HCT116 (cell line): Measurements from ENCODE around the gene TCHP. TPM values are rescaled to one million over a fixed set of nuclear protein-coding genes. Genes with fewer than 3 reads are reported as not detected.

ENCODE experiments used
- ATAC-seq: fragments of 200-7000 bp; cut with Tn5 transposase; 2 replicates; pipeline ENCODE4 v1.9.1; 2020; ENCODE audit warnings: mild to moderate bottlenecking, moderate library complexity
- BruUV-seq: library from RNA; stranded (reverse); fragments of 400-500 nt; replicated peaks from 2 replicates; lab custom pipeline; 2021; lab: Mats Ljungman, UMichigan
- CTCF ChIA-PET: fragments of 300-600 bp; sonication (Branson Sonifier 250); formaldehyde crosslinking; loops from one replicate; lab custom pipeline; 2021; ENCODE audit warnings: antibody characterized with exemption; lab: Charles Lee
- POLR2A ChIA-PET: fragments of 300-600, 350-600 bp; sonication (Branson Sonifier 250); formaldehyde crosslinking; loops from one replicate; lab custom pipeline; 2021; ENCODE audit warnings: antibody characterized with exemption; lab: Charles Lee
- RAD21 ChIA-PET, 2 experiments: fragments of 300-600 bp; sonication (Branson Sonifier 250); formaldehyde crosslinking; loops; one replicate each; lab custom pipeline; 2023; ENCODE audit warnings: low total read pairs in 2 of 2; ENCODE audit not compliant: uncharacterized antibody in 2 of 2, unreplicated experiment in 2 of 2, low non-redundant PET in 1 of 2; lab: Charles Lee
- DNase-seq: peaks from one replicate; pipeline ENCODE4 v3.0.0-alpha.2; 2010; ENCODE audit warnings: low read depth, low spot score
- H2AFZ ChIP-seq: fragments of 200-600 bp; shearing (Covaris generic), sonication (generic); 2 replicates; pipeline ENCODE4 v1.6.1; 2017; ENCODE audit warnings: low read depth, mixed run types, mixed read lengths, antibody characterized with exemption, low read length; ENCODE audit not compliant: poor library complexity, severe bottlenecking
- H3K27ac ChIP-seq: 2 replicates; pipeline ENCODE4 v1.5.1; 2012; ENCODE audit warnings: low read depth, low read length
- H3K27me3 ChIP-seq: fragments of 200-600 bp; sonication (generic); 2 replicates; pipeline ENCODE4 v1.6.1; 2016; ENCODE audit warnings: mixed run types, low read length, mixed read lengths; ENCODE audit not compliant: insufficient read depth
- H3K36me3 ChIP-seq, 2 experiments: fragments of 200-500 bp in 1 of 2; fragments of 200-600 bp in 1 of 2; sonication (Bioruptor generic) in 1 of 2; sonication (generic) in 1 of 2; 2 replicates each; pipeline versions ENCODE4 v1.5.1 to v1.6.1; 2014 to 2016; ENCODE audit warnings: low read length in 2 of 2, inconsistent platforms in 1 of 2, mixed read lengths in 1 of 2, mixed run types in 1 of 2; ENCODE audit not compliant: insufficient read depth in 2 of 2, control insufficient read depth in 1 of 2
- H3K4me1 ChIP-seq, 2 experiments: fragments of 200-600 bp in 1 of 2; sonication (generic) in 1 of 2; 2 replicates each; pipeline versions ENCODE4 v1.5.1 to v1.6.1; 2012 to 2017; ENCODE audit warnings: low read length in 2 of 2, inconsistent platforms in 1 of 2, mild to moderate bottlenecking in 1 of 2, mixed read lengths in 1 of 2, mixed run types in 1 of 2, moderate library complexity in 1 of 2; ENCODE audit not compliant: insufficient read depth in 2 of 2, control insufficient read depth in 1 of 2
- H3K4me2 ChIP-seq: fragments of 200-600 bp; sonication (generic); 2 replicates; pipeline ENCODE4 v1.6.1; 2017; ENCODE audit warnings: mixed run types, low read length, mixed read lengths
- H3K4me3 ChIP-seq, 2 experiments: fragments of 200-600 bp in 1 of 2; sonication (generic) in 1 of 2; replicated peaks in 1 of 2; 2 replicates each; pipeline ENCODE4 v1.5.1; 2011 to 2016; ENCODE audit warnings: low read length in 2 of 2, control low read depth in 1 of 2, low read depth in 1 of 2, mild to moderate bottlenecking in 1 of 2, mixed read lengths in 1 of 2, mixed run types in 1 of 2
- H3K79me2 ChIP-seq: fragments of 200-600 bp; sonication (generic); 2 replicates; pipeline ENCODE4 v1.6.1; 2017; ENCODE audit warnings: mild to moderate bottlenecking, mixed run types, low read length, moderate library complexity, mixed read lengths; ENCODE audit not compliant: insufficient read depth
- H3K9ac ChIP-seq: fragments of 200-600 bp; sonication (generic); 2 replicates; pipeline ENCODE4 v1.6.1; 2016; ENCODE audit warnings: low read length, mixed read lengths
- H3K9me2 ChIP-seq: fragments of 200-600 bp; sonication (generic), shearing (Covaris generic); 2 replicates; pipeline ENCODE4 v1.6.1; 2017; ENCODE audit warnings: mixed run types, mild to moderate bottlenecking, moderate library complexity; ENCODE audit not compliant: insufficient read depth
- H3K9me3 ChIP-seq, 2 experiments: fragments of 200-500 bp in 1 of 2; fragments of 200-600 bp in 1 of 2; sonication (Bioruptor generic) in 1 of 2; sonication (generic) in 1 of 2; 2 replicates each; pipeline ENCODE4 v1.6.1; 2014 to 2017; ENCODE audit warnings: low read length in 2 of 2, mixed read lengths in 2 of 2, inconsistent platforms in 1 of 2, low read depth in 1 of 2, mild to moderate bottlenecking in 1 of 2, mixed run types in 1 of 2, moderate library complexity in 1 of 2; ENCODE audit not compliant: control insufficient read depth in 1 of 2, insufficient read depth in 1 of 2
- H4K20me1 ChIP-seq: fragments of 200-600 bp; sonication (generic), shearing (Covaris generic); 2 replicates; pipeline ENCODE4 v1.6.1; 2017; ENCODE audit warnings: mixed run types, mild to moderate bottlenecking, moderate library complexity; ENCODE audit not compliant: insufficient read depth
- CTCF ChIP-seq, 3 experiments: fragments of 200-600 bp in 1 of 3; sonication (generic) in 1 of 3; IDR thresholded peaks in 2 of 3; conservative IDR thresholded peaks in 1 of 3; 2 replicates each; pipeline ENCODE4 v1.5.1; 2012 to 2017; ENCODE audit warnings: low read depth in 2 of 3, low read length in 2 of 3, antibody characterized with exemption in 1 of 3, borderline replicate concordance in 1 of 3, control low read depth in 1 of 3, mild to moderate bottlenecking in 1 of 3, mixed read lengths in 1 of 3, mixed run types in 1 of 3, moderate library complexity in 1 of 3; ENCODE audit not compliant: insufficient read depth in 1 of 3
- EGR1 ChIP-seq: IDR thresholded peaks from 2 replicates; pipeline ENCODE4 v1.6.1; 2012; ENCODE audit warnings: low read depth
- ELF1 ChIP-seq: IDR thresholded peaks from 2 replicates; pipeline ENCODE4 v1.6.1; 2012; ENCODE audit warnings: low read depth, borderline replicate concordance
- FOSL1 ChIP-seq: IDR thresholded peaks from 2 replicates; pipeline ENCODE4 v1.6.1; 2012; ENCODE audit warnings: low read depth
- MAX ChIP-seq: IDR thresholded peaks from 2 replicates; pipeline ENCODE4 v1.6.1; 2012
- POLR2A ChIP-seq: IDR thresholded peaks from 2 replicates; pipeline ENCODE4 v1.7.0; 2011; ENCODE audit warnings: borderline replicate concordance; ENCODE audit not compliant: insufficient read depth, insufficient read length; ENCODE audit errors: extremely low read depth
- RAD21 ChIP-seq: IDR thresholded peaks from 2 replicates; pipeline ENCODE4 v1.6.1; 2012; ENCODE audit warnings: low read depth, mild to moderate bottlenecking
- REST ChIP-seq: IDR thresholded peaks from 2 replicates; pipeline ENCODE4 v1.6.1; 2012; ENCODE audit warnings: low read depth
- SIN3A ChIP-seq: IDR thresholded peaks from 2 replicates; pipeline ENCODE4 v1.6.1; 2012; ENCODE audit warnings: low read depth
- SP1 ChIP-seq: IDR thresholded peaks from 2 replicates; pipeline ENCODE4 v1.6.1; 2012; ENCODE audit warnings: low read depth
- SRF ChIP-seq: IDR thresholded peaks from 2 replicates; pipeline ENCODE4 v1.6.1; 2012; ENCODE audit warnings: low read depth
- intact Hi-C: fragments of 100-400 bp; cut with micrococcal nuclease; formaldehyde crosslinking; loops from 2 replicates; pipeline ENCODE4 v1.10.0; 2022
- total RNA-seq: library from RNA; stranded (reverse); gene quantifications from one replicate; pipeline ENCODE4 v1.2.1, GENCODE V29; 2021; ENCODE audit not compliant: unreplicated experiment
- TF ChIP-seq, protein P1 (sequence below): IDR thresholded peaks from 2 replicates; pipeline ENCODE4 v1.6.1; 2012

Gene TCHP
- total RNA-seq, 1 experiment from 2014 or later = 17.3 TPM

- no peak for ATAC-seq
- no peaks in the 10 kb centered on the region for H3K27me3 ChIP-seq
- RAD21 ChIA-PET = no interaction called here
- intact Hi-C loops = no loop called here
- no peaks in the 10 kb centered on the region for H4K20me1 ChIP-seq
- no peak overlapping the region for H3K4me2 ChIP-seq
- H3K36me3 ChIP-seq = peaks cover 21 to 30% of the 10 kb centered on the region in 2 experiments; a peak in 3 of 4 replicates
- no peak overlapping the region for H3K27ac ChIP-seq
- POLR2A ChIA-PET = no interaction called here
- H3K4me1 ChIP-seq = no peaks in the 10 kb centered on the region
- no peaks in the 10 kb centered on the region for H3K9me3 ChIP-seq
- CTCF ChIA-PET = no interaction called here
- H3K79me2 ChIP-seq = no peaks in the 10 kb centered on the region
- no TSS peak for BruUV-seq
- H3K9me2 ChIP-seq = no peaks in the 10 kb centered on the region
- DNase-seq = no peak
- TF ChIP-seq EGR1 = no peak
- TF ChIP-seq POLR2A = no peak
- TF ChIP-seq ELF1 = no peak
- TF ChIP-seq, protein P1, sequence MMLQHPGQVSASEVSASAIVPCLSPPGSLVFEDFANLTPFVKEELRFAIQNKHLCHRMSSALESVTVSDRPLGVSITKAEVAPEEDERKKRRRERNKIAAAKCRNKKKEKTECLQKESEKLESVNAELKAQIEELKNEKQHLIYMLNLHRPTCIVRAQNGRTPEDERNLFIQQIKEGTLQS = no peak
- TF ChIP-seq CTCF (IDR thresholded peaks at IDR 0.05 in 2 of 3, conservative IDR thresholded peaks at IDR 0.05 in 1 of 3; ENCODE audit: borderline replicate concordance in 1 of 3, insufficient read depth in 1 of 3, low read depth in 2 of 3, low read length in 2 of 3) = no peak
- no peak for TF ChIP-seq REST
- no peak for TF ChIP-seq SRF
- no peak for TF ChIP-seq FOSL1
- no peak for TF ChIP-seq MAX
- TF ChIP-seq SIN3A = no peak
- no peak for TF ChIP-seq SP1
- TF ChIP-seq RAD21 = no peak
- H2AFZ ChIP-seq = no peak overlapping the region
- H3K4me3 ChIP-seq = no peak overlapping the region
- H3K9ac ChIP-seq = no peak overlapping the region
Observed at GRCh38 chr12:109919456-109919855, 19.4 kb downstream of the TCHP start.
